HG03103 (cell line): ENCODE measurements around the gene CTU2.

ENCODE experiments used
- ATAC-seq: cut with Tn5 transposase; IDR thresholded peaks from one replicate; pipeline ENCODE4 v1.9.1; 2021; ENCODE audit warnings: low read depth; ENCODE audit not compliant: unreplicated experiment

The CTU2 gene

DNA sequence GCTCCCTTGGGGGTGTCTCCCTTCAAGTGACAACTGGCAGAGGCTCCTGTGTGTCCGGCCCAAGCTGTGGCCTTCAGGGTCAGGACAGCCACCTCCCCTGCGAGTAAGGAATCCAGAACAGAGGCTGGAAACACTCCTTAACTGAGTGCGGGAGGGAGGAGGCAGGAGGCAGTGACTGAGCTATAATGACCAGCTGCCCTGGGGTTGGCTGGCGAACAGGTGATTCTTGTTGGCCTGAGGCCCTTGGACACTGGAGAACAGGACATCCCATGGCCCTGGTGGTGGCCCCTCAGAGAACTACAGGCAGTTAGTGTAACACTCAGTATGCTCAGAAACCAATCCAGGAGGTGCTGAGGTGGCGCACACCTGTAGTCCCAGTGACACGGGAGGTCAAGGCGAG is 10.6 kb upstream of the CTU2 start:
- ATAC-seq, result no peak

DNA sequence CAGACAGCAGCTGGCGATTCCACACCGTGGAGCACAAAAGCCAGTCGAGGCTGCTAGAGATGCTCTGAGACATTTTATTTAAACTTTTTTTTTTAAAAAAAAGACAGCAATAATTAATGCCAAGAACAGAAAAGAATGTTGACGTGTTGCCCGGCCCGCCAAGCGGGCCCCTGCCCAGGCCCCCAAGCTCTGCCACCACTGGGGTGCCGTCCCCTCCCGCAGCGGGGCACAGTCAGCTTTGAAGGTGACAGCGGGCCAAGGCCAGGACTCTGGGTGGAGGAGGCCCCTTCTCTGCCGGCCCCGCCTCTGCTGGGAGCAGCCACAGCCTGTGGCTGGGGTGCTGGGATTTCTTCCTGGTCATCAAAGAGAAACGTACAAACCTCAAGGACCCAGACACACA is 9.9 kb upstream of the CTU2 start:
- no peak for ATAC-seq

DNA sequence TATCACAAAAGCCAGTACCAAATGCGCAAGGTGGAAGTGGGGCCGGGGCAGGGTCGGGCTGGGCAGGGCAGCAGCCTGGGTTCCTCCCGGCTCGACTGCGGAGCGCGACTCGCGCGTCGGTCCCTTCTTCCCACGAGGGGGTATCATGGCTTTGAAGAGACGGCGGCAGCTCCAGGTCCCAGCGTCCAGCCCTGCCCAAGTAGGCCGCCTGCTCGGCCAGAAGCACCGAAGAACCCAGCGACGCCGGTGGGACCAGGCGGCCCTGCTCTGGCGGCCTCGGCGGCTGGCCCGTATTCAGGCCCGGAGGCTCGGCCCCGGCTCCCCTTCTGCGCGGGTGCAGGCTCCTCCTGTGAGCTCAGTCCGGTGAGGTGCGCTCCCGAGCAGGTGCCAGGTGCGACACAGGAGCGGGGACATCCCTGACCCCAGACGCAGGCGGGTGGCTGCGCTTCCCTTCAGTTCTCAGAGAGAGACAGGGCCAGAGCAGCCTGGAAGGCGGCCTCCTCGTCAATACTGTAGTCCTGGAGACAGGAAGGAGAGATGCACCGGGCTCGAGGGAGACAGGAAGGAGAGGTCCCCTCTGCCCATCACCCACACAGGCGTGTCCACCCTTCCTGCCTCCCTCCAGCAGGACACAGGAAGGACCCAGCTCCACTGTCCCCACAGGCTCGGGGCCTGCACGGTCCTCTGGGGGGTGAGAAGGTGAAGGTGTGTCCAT is 9.0 kb upstream of the CTU2 start:
- ATAC-seq, result no peak

DNA sequence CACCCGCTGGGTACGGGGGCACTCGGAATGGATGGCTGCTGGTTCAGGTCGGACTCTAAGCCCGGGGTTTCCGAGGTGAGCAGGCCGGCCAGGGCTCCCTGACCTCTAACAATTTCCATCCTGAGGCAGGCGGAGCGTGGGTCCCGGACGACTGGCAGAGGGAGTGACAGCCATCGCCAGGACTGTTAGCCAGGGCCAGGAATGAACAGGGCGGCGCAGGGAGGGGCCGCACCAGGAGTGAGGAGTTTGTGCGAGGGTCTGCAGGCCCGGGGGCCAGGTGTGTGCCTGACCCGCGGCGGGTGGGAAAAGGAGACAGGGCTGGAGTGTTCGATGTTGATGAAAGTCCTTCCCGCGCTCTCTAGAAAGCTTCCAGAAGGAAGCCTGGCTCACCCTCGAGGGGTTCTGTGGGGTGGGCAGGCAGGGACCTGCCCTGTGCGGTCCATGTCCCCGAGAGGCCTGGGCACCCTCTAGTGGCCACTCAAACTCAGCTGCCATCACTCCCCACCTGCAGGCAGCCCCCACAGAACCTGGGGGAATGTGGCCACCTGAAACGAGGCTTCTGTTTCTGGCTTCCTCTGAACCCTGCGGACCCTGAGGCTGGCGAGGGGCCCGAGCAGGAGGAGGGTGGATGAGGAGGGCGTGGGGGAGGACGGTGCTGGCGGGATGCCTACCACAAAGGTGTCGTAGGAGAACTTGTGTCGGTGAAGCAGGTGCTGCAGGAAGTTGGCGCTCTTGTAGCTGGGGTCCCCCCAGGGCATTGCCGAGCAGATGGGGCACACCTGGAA is 8.3 kb upstream of the CTU2 start:
- no peak for ATAC-seq

DNA sequence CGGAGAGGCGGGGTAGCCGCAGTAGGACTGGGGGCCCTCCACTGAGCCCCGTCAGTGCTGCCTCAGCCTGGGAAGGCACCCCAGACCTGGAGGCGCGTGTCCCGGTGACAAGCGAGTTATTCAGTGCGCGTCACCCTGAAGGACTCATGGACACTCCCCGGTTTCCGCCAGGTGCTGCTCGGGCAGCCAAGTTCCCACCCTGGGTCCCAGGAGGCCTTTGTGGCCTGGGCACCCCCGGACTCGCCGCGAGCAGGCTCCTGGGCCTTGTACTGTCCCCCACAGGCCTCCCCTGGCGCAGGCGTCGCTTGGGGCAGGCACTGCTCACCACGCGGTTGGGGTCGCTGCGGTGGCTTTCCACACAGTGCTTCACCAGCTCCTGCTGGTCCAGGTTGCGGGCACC is 7.7 kb upstream of the CTU2 start:
- no peak for ATAC-seq

DNA sequence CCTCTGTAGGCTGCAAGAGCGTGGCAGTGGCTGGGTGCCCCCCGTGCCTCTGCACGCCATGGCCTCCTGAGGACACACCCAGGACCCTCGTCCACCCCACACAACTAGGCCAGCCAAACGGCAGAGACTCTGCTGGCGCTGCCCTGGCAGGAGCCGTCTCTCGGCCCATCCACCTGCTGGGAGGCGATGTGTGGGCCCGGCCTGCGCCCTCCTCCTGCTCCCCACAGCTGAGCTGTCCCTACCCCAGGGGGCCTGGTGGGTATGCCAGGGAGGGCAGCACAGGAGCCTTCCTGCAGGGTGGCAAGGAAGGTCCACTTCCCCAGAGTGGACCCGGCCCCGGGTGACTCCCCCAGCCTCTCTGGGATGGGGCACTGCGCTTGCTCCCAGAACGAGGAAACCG is 7.1 kb upstream of the CTU2 start:
- no peak for ATAC-seq

DNA sequence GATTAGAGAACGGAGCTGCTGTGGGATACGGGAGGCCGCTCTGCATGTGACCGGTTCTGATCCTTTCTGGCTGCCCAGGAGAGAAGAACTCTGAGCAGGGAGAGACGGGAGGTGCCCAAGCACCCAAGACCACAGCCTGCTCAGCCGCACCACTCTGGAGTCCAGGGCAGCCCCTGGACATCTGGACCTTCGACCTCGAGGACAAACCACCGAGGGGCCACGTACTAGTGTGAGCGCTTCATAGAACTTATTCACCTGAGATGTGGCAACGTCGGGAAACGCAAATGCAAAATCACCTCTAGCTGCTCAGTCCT is 6.0 kb upstream of the CTU2 start:
- no peak for ATAC-seq

DNA sequence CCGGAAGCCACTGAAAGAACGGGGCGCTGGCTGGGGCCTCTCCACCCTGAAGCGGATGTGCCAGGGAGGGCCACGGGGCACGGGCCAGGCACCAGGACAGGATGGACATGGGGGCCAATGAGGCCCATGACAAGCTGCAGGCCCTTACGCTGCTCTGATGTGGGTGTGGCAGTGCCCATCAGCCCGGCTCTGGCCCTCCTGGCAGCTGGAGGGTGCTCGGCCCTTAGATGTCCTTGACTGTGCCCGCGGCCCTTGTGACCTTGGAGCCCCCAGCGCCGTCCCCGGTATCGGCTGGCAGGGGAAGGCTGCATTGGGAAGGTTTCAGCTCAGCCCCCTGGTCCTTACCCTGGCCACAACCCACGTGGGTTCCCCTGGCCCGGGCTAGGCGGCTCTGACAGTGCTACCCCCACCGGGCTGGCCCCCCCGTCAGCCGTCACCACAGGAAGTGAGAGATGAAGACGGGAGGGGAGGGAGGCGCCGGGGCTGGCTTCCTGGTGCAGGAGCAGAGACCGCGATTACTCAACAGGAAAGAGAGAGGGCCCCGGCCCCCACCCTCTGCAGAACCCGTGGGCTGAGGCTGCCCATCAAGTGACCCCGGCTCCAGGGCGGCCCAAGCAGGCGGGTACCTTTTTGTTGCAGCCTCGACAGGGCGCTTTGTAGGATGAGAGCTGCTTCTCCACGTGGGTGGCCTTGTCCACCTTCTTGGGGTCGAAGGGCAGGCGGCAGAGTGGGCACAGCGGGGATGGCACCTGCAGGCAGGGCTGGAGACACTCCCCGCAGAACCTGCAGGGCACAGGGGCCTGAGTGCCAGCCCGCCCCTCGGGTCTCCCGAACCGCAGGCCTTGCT is 5.4 kb upstream of the CTU2 start:
- ATAC-seq, result peak; percentile 66

DNA sequence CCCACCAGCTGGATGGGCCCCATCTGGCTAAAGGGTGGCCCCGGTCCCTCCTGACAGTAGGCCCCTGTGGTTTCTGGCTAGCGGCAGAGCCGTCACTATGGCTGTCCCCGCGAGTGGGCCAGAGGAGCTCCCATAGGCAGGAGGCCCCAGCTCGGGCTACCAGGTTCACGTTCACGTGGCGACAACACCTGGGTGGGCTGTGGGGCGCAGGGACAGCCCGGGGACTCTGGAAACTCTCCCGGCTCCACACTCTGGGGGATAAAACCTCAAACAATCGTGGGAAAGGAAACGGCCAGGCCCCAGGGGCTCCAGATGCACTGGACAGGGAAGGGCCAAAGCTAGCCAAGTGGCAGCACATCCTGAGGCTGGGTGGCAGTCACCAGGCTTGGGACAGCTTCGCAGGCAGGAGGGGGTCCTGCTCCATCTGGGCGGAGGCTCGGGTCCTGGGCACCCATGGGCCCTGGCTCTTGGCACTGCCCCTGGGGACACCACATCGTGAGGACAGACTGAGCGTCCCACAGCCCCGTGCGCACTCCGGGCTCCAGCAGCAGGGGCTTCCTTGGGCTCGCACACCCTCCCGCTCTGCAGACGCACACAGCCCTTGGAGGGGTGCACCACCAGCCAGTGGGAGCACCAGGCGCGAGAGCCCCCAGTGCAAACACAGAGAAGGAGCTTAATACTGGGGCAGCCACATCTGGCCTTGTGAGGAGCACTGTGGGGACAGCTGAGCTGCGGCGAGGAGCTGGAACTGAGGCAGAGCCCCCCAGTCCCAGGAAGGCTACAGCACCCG is 4.5 kb upstream of the CTU2 start:
- ATAC-seq, result no peak

DNA sequence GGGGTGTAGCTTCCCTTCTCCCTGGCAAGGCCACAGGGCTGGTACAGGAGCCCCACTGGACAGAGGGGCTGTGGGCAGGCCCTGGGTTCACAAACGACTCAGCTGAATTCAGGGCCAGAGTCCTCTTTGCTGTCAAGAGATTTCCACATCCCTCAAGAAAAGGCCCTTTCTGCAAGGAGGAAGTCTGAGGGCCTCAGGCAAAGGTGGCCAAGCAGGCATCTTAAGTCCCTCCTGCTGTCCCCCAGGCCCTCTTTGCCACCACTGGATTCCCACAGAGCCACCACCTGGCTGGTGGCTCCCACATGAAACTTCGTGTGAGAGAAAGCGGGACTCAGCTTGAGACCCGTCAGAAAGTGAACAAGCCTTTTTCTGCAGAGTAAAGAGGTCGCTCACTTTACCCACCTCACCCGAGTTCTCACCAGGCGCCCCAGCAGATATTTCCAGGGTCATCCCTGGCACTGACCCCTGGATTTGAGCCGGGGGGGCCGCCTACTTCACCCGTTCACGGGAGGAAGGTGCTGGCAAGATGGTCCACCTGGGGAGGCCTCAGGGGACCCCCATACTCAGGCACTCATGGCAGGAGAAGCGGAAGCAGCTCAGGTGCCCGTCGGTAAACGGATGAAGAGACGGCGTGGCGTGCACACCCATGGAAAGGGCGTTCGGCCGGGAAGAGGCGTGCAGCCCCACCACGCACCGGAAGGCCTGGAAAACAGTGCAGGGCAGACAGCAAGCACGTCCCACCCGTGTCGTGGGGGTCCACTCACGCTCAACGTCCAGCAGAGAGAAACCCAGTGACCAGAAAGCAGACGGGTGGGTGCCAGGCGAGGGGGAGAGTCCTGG is 3.7 kb upstream of the CTU2 start:
- no peak for ATAC-seq

DNA sequence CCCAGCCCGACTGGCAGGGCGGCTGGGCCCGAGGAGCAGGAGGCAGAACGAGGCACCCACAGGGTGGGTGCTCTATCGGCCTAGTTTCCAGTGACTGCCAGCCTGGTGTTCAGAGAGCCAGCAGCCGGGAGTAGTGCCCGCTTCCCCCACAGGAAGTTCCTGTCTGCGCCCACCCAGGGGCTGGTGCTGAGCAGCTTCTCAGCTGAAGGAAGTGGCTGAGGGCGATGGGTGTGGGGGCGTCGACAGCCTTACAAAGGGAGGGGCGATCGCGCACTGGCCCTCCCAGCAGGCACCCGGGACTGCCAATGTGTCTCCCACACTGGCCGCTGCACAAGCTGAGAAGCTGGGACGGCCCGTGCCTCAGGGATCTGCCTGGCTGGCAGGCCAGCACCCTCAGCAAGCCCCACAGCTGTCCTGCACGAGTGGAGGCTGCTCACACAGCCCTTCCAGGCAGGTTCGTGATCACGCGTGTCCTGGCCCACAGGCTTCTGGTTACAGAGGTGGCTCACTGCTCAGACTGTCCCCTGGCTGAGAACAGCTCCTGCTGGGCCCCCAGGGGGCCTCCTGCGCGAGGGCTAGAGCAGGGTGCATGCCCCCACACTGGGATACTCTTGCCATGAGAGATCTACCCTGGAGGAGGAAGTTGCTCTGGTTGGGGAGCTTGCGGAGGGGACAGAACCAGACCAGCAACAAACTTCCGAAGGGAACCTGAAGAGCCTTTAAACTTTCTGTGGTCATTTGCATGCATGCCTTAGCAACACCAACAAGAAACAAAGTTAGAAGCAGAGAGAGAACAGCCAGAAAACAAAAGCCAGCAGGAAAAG is 2.6 kb upstream of the CTU2 start:
- ATAC-seq, result no peak

DNA sequence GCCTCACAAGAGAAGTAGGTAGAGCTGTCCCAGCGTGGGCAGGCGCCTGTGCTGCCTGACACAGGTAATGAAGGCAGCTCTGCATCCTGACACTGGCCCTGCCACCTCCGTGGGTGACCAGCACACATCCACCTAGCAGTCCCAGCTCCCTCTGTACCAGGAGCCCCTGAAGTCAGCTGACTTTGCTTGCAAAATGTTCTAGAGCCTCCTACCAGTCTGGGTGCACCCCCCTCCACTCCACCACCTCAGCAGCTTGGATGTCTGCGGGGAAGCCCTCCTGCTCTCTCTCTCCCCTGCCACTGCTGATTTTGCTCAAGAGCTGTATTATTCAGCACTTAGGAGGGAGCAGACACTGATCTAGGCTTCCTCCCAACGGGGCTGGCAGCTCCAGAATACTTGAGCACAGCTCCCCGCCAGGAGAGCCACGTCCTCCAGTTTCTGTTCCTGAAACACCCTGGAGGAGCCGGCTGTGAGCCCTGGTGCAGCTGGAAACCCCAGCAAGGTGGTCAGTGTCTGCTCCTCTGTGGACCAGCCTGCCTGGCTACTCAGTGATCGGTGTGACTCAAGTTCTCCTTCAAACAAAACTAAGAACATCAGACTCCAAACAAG is 1.1 kb upstream of the CTU2 start:
- ATAC-seq, result no peak

DNA sequence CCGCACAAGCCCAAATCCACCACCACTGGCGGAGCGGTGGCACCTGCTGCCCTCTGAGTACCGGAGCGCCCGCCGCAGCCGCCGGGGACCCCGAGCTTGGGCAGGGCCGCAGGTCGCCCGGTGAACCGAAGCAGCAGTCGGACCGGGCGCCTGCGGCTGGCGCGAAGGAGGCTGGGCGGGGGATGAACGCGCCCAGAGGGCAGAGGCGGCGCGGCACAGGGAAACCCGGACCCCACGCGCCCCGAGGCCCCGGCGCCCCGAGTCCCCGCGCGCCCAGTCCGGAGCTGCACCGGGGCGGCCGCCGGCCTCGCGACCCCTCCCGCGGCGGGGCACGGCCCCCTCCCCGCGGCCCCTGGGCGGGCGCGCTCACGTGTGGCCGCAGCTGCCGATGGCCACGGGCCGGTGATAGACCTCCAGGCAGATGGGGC is 488 bp upstream of the CTU2 start:
- peak; percentile 9 for ATAC-seq

DNA sequence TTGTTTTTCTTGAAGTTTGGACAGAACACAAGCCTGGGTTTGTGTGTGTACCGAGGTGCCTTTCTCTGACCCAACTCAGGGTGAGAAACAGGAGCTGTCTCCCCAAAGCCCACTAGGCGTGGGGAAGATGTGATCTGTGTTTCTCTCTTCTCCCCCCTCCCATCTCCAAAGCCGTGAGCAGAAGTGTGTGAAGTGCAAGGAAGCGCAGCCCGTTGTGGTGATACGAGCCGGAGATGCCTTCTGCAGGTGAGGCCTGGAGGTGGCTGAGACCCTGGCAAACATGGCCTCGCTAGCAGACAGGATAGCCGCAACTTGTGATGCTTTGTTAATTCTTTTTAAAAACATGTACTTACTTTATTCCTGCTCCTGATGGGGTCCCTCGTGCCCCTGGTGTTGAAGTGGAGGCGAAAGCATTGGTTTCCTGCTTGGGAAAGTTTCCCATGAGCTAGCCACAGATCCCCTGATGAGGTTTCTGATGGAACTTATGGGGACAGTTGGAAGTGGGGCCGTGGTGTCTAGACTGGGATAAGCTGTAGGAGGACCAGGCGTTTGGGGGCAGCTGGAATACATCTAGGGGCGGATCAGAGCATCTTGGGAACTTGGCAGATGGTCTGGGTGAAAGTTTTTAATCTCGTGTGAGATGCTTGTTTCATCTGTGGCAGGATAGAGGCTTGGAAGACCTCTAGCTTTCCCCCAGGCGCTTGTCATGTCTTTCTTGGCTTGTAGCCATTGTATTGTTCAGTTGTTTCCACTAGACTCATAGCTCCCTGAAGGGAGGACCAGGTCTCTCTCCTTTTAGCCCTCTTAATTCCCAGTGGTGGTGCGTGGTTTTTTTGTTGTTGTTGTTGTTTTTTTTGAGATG is 893 bp downstream of the CTU2 start:
- no peak for ATAC-seq

DNA sequence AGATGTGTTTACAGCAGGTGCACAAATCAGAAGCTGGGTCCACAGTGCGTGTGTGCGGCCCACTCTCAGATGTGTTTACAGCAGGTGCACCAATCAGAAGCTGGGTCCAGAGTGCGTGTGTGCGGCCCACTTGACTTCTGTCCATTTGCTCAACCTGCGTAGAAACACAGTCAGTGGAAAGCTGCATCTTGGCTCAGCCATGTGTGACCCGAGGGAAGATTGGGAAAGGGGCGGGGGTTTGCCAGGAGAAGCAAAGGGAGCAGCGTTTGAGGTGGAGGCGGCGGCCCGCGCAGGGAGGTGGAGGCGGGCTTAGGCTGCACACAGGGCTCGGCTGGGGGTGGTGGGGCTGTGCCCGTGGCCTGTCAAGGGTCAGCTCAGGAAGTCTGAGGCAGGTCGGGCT is 4.3 kb downstream of the CTU2 start:
- no peak for ATAC-seq

DNA sequence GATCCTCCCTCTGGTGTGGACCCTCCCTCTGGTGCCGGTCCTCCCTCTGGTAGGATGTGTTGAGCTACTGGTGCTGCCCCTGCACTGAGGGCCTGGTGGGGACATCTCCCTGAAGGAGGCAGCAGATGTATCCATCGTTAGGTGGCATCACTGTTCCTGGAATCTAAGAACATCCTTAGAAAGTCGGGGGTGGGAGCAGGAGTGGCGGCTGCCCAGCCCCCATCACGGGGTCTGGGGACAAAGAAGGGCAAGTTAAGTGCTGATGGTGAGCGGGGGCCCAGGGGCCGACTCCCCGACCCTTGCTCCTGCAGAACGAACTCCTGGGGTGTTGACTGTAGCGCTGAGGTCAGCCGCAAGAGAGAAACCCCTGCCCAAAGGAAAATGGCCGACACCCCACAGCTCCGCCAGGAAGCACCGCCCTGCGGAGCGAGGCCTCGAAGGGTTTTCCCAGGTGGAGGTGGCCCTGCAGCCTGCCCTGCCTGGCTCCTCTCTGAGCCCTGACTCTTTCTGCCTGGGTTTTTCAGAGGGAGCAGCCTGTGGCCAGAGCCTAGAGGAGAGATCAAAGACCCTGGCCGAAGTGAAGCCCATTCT is 5.5 kb downstream of the CTU2 start:
- no peak for ATAC-seq

DNA sequence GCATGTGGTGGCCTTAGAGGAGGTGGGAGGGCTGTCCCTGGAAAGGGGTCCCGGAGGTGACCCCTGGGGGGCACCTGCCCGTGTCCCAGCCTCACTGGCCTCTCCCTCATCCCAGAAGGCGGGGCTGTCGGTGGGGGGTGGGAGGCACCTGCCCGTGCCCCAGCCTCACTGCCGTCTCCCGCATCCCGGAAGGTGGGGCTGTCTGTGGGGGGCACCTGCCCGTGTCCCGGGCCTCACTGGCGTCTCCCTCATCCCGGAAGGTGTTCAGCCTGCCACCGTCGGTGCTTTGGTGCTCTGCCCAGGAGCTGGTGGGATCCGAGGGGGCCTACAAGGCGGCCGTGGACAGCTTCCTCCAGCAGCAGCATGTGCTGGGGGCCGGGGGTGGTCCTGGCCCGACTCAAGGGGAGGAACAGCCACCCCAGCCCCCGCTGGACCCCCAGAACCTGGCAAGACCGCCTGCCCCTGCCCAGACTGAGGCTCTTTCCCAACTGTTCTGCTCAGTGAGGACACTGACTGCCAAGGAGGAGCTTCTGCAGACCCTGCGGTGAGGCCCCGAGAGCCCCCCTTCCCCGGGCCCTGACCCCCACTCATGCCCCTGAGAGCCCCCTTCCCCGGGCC is 6.2 kb downstream of the CTU2 start:
- ATAC-seq, result no peak
